Femur (tissue), 1 donor: ENCODE measurements around the gene TMC4.
"Not testable (repeated sequence)": the region's sequence is repeated elsewhere in the genome, so short reads cannot be mapped to it uniquely, and the experiment has no call there.

Source experiments
- DNase-seq: peaks from one replicate; pipeline ENCODE4 v3.0.0-alpha.2; 2017

The TMC4 gene

DNA sequence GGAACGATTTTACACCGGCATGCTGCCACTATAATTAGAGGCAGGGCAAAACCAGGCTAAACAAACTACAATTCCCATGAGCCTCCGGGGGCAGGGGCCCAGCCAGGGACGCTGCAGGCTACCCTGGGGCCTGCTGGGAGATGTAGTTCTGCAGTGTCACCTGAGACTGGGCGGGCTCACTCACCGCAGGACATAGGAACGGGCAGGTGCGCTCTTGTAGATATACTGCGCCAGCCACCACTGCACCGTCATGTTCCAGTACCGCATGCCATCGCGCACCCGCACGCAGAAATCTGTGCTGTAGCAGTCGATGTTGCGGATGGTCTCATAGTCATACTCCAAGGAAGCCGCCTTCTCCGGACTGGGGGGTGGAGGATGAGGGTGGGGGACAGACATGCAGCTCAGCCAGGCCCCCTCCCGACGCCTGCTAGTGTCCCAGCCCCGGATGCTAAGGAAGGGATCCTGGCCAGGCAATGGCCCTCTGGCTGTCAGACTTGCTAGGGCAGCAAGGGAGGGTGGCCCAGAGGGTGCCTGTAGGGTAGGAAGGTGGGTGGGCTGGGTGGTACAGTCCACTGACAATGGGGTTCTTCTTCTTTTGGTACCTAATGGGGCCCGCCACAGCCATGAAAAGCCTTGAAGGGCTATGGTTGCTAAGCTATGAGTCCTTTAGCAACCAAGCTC lies 5.8 kb upstream of the TMC4 start:
- DNase-seq, result peak; percentile 42

- DNase-seq, result no peak
Observed at GRCh38 chr19:54173951-54174834, 1.2 kb upstream of the TMC4 start.

DNA sequence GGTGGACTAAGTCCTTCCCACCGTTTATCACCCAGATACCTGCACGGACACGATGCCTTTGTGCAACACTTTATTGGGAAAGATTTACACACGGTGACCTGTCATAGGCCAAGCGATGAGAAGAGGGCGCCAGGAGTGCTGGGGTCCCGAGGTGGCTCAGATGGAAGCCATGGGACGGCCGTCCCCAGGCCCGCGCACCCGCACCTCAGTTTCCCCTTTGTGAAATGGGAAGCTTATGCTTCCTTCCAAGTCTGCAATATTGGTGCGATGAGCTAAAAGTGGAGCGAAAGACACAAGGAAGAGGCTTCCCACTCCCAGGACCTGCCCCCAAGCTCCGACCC lies 369 bp upstream of the TMC4 start:
- DNase-seq, result no peak

DNA sequence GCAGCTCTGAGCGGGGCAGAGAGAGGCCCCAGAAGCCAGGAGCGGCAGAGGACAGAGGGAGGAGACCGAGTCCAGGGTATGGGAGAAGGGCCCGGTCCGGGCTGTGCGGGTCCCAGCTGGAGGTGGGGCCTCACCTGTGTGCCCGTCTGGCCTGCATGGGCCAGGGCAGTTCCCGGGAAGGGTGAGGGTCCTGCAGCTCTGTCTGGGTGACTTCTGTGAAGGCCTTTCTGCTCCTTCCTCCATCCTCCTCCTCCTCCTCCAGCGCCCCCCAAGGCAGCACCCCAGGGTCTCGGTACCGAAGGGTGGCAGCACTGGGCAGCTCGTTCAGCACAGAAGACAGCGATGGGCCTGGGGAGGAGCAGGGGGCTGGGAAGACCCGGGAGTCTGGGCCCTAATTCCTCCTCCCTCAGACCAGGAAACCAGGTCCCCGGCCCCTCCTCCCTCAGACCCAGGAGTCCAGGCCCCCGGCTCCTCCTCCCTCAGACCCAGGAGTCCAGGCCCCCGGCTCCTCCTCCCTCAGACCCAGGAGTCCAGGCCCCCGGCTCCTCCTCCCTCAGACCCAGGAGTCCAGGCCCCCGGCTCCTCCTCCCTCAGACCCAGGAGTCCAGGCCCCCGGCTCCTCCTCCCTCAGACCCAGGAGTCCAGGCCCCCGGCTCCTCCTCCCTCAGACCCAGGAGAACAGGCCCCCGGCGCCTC lies 1.1 kb downstream of the TMC4 start:
- DNase-seq, result not testable (repeated sequence)

- no peak for DNase-seq
Observed at GRCh38 chr19:54169149-54169740, 3.7 kb downstream of the TMC4 start.

DNA sequence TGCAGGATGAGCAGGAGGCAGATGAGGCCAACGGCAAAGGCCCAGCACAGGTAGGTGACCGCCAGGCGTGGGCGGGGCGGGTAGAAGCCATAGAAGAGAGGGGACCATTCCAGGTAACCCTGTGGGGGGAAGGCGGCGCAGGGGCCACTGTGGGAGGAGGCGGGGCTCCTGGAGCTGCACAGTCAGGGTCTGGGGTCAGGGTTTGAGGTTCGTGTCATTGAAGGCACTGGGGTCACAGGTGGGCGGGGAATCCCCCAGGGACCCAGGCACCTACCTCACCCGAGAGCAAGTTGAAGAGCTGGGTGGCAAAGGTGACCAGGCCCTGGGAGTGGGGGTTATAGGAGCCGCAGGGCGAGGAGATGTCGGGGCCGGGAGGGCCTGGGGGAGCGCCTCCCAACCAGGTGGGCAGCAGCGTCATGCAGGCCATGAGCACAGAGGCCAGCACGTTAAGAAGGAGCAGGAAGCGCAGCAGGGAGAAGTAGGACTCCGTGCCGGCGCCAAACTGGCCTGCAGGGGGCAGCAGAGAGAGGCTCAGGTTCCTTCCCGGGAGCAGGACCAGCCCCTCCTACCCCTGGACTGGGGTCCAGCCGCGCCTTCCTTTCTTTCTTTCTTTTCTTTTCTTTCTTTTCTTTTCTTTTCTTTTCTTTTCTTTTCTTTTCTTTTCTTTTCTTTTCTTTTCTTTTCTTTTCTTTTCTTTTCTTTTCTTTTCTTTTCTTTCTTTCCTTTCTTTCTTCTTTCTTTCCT lies 4.6 kb downstream of the TMC4 start:
- DNase-seq, result peak; percentile 94

DNA sequence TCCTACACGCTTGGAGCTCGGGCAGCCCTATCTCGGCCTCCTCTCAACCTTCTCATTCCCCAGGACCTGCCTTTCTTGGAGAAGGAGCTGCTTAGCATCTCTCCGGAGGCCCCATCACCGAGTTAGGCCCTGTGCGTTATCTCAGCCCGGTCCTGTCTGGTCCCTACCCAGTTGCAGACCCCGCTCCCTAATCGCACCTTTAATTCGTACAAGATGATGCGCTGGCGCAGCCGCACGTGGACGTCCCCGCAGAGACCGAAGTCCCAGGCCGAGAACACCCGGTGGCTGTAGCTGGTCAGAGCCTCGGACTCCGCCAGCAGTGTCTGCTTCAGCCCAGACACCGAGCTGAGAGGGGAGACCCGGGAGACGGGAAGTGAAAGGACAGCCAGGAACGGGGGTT lies 7.7 kb downstream of the TMC4 start:
- DNase-seq, result no peak

DNA sequence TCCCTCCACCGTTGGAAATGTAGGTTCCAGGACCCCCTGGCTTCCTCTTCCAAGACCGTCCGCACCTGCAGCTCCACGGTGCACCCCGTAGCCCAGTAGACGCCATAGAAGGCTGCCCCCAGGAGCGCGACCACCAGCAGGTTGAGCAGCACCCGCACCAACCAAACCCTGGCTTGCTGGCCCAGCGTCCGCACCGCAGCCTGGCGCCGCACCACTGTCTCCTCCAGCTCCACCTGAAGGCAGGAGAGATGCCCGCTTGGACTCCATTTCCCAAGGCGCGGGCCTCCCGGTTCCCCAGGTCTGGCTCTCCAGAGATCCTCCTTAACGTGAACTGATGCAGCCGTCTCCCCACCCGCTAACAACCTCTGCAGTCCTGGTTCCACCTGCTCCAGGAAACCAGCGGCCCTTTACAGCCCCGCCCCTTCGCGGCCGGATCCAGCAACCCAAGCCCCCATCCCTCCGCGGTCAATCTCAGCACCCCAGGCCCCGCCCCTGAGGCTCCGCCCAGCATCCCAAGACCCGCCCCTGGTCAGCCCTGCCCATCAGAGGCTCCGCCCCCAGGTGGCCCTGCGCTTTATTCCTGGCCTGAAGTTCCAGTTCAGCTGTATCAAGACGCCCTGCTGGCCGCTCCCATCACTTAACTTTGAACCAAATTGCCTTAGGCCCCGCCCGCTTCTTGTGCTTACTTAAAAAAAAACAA lies 8.4 kb downstream of the TMC4 start:
- peak; percentile 80 for DNase-seq

- no peak for DNase-seq
Observed at GRCh38 chr19:54162884-54163283, 10.1 kb downstream of the TMC4 start.

GRCh38 chr19:54162241-54162805 lies 10.6 kb downstream of the TMC4 start:
- peak; percentile 91 for DNase-seq

GRCh38 chr19:54160854-54161253 lies 12.1 kb downstream of the TMC4 start:
- no peak for DNase-seq

DNA sequence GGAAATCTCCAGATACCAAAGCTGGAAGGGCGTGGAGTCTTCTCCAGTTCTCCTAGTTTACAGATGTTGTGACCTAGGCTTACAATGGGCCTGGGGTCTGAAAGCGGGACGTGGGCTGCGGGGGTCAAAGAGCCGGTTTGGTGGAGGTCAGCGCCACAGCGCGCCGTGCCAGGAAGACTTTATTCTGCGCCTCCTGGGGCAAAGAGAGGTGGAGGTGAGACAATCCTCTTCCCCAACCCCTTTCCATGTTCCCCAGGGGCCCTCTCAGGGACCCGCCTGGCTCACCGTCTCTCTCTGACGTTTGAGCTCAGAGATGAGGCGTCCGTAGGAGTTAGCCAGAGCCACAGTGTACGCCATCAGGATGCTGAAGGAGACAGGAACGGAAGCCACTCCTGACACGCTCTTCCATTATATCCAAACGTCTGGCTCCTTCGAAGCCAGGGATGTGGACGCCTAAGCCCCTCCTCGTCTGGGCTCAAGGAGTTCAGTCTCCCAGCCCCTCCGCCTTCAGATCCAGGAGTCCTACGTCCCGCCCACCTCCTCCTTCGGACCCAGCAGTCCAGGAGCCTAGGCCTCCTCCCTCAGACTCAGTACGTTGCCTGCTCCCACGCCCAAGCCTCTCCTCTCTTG lies 12.7 kb downstream of the TMC4 start:
- DNase-seq, result no peak

DNA sequence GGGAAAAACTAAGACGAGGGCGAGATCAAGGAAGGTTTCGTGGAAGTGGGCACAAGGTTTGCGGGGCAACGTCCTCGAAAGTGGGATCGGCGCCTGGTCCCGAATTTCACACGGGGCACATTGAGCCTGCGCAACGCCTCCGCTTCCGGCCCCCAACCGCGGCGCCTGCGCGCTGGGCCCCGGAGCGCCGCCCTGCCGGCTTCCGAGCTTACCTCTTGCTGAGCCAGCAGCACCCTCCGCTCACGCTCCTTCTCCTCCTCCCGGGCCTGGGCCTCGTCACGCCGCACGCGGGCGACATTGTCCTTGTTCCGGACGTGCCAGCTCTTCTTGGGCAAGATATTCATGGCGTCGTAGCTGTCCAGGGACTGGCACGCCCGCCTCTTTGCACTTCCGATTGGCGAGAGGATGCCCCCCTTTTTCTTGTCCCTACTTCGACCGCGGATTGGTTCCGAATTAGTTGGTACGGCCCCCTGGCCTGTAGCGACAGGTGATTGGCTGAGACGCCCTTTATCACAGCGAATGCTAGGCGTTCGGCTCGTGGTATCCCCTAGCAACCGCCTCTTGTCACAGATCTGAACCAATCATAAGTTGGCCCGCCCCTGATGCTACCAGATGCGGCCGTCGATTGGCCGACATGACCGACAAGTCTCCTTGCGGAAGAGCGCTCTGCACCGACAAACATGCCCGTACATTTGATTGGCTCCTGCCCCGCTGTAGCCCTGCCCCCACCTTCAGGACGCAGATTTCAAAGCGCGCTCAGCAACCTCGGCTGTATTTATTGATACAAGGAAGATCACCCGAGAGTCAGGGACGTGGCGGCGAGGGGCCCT lies 13.4 kb downstream of the TMC4 start, which contains the start of gene LENG1:
TSS of gene LENG1 (minus strand) at position 370 of the 830 bp plus-strand sequence. CDS start at position 344, 26 bp downstream.
- DNase-seq, result peak; percentile 100

DNA sequence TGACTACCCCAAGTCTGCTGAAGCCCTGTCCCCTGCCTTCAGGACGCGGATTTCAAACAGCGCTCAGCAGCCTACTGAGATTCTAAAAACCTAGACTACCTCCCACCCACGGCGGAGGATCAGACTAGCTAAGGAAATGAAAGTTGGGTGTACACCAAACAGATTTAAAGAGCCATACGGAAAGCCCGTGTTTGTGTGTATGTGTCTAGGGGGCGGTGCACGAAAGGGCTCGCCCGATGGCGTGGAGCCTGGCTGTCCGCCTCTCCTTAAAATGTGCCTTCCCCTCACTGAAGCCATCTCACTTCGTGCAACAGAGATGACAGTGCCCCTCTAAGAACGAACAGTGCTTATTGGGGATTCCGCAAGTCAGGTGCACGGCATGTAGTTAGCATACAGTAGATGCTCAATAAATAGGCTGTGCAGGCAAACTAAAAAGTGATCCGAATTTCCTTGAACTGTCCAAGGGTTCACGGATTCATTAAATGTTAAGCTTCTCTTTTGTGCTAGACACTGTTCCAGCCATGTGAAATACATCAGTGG lies 14.1 kb downstream of the TMC4 start:
- no peak for DNase-seq

- DNase-seq, result no peak
Observed at GRCh38 chr19:54156953-54157352, 16.0 kb downstream of the TMC4 start.

DNA sequence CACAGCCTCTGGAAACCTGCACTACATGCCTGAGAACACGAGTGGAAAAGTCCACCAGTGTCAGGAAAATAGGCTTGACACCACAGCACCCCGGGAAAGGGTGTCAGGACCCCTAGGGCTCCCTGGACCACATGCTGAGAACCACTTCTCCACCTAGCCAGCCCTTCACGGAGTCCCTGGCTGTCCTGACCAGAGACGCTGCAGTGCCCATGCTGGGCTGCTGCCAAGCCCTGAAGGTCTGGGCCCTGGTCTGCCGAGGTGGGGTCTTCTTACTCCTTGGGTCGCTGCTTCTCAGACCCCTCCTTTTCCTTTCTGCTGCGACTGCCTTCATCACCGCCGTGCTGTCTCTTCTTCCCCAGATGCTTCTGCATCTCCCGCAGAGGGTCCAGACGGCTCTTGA lies 16.5 kb downstream of the TMC4 start:
- DNase-seq, result no peak

DNA sequence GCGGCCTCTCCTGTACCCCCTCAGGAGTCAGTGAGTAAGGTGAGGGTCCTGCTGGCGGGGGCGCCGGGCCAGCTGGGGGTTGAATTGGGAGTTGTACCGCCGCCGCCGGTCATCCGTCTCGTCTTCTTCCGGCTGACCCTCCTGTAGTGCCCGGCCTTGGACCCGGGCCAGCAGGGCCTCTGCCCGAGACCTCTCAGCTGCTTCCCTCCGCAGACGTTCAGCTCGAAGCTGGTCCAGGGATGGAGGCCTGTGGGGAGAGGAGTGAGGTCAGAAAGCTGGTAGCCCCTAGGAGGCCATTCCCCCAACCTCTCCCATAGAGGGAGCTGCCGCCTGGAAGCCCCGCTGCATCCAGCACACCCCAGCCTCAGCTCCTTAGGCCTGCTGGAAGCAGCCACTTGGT lies 17.3 kb downstream of the TMC4 start:
- no peak for DNase-seq

DNA sequence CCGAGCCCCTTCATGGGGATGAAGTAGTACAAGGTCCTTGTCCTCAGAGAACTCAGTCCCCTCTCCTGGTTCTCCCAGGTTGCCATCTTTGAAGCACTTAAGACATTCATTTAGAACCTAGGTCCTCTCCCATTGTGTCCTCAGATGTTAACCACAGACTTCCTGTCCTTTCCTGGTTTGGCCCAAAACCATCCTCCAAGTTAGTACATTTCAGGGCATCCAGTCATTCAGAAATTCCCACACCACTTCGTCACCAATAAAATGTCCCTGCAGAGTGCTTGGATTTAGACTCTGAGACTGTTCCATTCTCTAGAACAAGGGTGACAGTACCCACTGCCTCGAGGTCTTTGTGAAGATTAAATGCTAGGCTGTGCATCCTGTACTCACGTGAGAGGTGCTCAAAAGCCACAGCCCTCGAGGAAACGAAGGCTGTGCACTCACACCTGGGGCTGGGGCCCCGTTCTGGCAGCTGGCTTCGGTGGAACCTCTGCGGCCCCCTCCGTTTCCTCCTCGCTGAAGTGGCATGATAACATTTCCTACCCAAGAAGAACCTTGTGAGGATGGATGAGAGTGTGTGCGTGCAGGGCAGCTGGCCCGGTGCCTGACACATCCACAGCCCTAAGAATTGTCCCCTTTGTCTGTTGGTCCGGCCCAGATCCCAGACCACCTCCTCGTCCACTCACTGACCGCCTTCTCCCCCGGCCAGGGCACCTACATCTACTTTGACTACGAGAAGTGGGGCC lies 18.2 kb downstream of the TMC4 start:
- no peak for DNase-seq

- no peak for DNase-seq
Observed at GRCh38 chr19:54153731-54154326, 19.1 kb downstream of the TMC4 start.
